Kidney epithelial cell (primary cell): ENCODE results near the gene SH3BP2. TPM values are rescaled to one million over a fixed set of nuclear protein-coding genes. Genes with fewer than 3 reads are reported as not detected.

ENCODE experiments used
- DNase-seq: peaks from one replicate; pipeline ENCODE4 v3.0.0-alpha.2; 2010; ENCODE audit warnings: low read depth
- H3K27me3 ChIP-seq: 2 replicates; pipeline ENCODE4 v1.6.0; 2011; ENCODE audit warnings: low read length; ENCODE audit not compliant: control insufficient read depth, insufficient read depth
- H3K36me3 ChIP-seq: 2 replicates; pipeline ENCODE4 v1.5.1; 2011; ENCODE audit warnings: low read length; ENCODE audit not compliant: control insufficient read depth, insufficient read depth
- H3K4me3 ChIP-seq: 2 replicates; pipeline ENCODE4 v1.5.1; 2011; ENCODE audit warnings: low read depth, mild to moderate bottlenecking, control low read depth, low read length
- total RNA-seq: library from RNA; depleted of rRNA; stranded (reverse); fragments of >200 nt; gene quantifications from 2 replicates; pipeline ENCODE4 v1.2.3, GENCODE V29; 2015
- TF ChIP-seq, protein P1 (sequence below): IDR thresholded peaks from 2 replicates; pipeline ENCODE4 v1.5.1; 2011; ENCODE audit warnings: mild to moderate bottlenecking, moderate library complexity, low read length, control low read depth, inconsistent platforms; ENCODE audit not compliant: insufficient read depth, poor library complexity, severe bottlenecking

SH3BP2 gene
- total RNA-seq, 1 donor from 2014 or later: 62.7 TPM

DNA sequence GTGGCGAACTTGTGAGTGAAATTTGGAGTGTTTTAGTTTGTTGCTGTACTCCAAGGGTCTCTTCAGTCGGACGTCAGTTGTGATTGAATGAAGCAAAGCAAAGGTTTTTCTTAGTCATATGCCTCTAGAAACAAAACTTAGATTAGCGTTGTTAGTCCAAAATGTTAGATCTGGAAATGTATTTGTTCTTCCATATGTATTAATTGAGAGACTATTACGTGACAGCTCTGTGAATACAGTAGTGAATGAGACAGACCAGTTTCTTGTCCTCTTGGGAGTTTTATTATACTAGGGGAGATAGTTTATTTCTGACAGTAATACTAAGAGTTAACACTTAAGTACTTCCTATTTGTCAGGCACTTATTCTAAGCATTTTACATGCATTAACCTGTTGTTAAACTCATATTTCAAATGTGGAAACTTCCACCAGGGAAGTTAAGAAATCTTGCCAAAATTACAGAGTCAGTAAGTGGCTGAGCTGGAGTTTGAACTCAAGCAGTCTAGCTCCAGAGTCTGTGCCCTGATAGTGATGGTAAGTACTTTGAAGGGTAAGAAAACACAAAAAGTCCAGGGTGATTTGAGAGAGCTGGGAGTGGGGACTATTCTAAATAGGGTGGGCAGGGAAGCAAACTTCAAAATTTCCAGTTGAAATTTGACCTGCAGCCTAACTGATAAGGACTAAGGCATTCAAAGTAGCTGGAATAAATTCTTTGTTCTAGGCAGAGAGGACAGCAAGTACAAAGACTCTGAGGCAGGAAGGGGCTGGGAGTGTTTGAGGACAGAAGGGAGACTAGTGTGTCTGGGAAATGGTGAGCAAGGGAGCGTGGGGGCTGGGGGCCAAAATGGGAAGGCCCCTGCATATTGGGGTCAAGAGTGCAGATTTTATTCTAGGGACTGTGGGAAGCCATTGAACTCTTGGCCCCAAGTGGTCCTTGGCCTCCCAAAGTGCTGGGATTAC is 67.8 kb downstream of the SH3BP2 start:
- DNase-seq: no peak
- H3K4me3 ChIP-seq: no peak overlapping the region
- H3K27me3 ChIP-seq: no peaks in the 10 kb centered on the region
- TF ChIP-seq, protein P1, sequence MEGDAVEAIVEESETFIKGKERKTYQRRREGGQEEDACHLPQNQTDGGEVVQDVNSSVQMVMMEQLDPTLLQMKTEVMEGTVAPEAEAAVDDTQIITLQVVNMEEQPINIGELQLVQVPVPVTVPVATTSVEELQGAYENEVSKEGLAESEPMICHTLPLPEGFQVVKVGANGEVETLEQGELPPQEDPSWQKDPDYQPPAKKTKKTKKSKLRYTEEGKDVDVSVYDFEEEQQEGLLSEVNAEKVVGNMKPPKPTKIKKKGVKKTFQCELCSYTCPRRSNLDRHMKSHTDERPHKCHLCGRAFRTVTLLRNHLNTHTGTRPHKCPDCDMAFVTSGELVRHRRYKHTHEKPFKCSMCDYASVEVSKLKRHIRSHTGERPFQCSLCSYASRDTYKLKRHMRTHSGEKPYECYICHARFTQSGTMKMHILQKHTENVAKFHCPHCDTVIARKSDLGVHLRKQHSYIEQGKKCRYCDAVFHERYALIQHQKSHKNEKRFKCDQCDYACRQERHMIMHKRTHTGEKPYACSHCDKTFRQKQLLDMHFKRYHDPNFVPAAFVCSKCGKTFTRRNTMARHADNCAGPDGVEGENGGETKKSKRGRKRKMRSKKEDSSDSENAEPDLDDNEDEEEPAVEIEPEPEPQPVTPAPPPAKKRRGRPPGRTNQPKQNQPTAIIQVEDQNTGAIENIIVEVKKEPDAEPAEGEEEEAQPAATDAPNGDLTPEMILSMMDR: no peak
- no peaks in the 10 kb centered on the region for H3K36me3 ChIP-seq

DNA sequence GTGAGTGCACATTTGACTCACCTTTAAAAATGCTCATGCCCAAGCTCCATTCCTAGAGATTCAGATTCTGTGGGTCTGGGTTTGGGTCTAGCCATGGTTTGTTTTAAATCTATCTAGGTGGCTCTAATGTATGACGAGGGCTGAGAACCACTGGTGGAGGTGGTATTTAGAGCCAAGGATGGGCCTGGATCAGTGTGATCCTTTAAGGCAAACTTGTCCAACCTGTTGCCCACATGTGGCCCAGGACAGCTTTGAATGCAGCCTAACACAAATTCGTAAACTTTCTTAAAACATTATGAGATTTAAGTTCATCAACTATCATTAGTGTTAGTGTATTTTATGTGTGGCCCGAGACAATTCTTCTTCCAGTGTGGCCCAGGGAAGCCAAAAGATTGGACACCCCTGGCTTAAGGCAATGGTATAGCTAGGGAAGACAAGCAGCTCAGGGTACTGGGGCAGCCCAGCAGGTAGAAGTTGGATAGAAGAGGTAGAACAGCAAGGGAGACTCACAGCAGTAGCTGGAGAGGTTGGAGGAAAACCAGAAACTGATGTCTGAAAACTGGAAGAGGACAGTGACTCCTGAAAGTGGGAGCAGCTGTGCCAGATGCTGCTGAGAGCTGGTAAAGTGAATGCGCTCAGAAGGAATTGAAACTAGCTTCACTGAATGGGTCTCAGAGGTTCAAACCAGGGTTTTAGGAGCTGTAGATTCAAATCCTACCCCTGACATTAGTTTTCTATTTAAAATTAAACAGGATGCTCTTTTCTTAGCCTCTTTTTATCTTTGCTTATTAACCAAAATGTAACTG is 68.9 kb downstream of the SH3BP2 start:
- no peak for DNase-seq
- H3K36me3 ChIP-seq: no peaks in the 10 kb centered on the region
- TF ChIP-seq, protein P1: no peak
- H3K27me3 ChIP-seq: no peaks in the 10 kb centered on the region
- H3K4me3 ChIP-seq: no peak overlapping the region

DNA sequence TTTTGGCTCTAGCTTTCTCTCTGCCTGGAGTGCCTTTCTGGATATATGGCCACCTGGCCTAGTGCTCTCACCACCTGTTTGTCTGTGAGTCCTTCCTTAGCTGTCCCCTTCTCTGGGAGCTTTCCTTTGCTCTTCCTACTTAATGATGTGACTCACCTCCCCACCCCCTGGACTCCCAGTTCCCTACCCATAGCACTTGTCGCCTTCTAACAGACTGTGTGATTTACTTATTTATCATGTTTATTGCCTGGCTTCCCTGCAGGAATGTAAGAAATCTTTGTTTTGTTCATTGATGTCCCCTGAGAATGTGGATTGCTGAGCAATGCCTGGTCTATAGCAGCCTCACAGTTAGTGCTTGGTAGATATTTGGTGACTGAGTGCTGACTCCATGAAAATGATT is 69.6 kb downstream of the SH3BP2 start:
- no peaks in the 10 kb centered on the region for H3K36me3 ChIP-seq
- no peak overlapping the region for H3K4me3 ChIP-seq
- TF ChIP-seq, protein P1: no peak
- DNase-seq: peak; percentile 69
- H3K27me3 ChIP-seq: no peaks in the 10 kb centered on the region

DNA sequence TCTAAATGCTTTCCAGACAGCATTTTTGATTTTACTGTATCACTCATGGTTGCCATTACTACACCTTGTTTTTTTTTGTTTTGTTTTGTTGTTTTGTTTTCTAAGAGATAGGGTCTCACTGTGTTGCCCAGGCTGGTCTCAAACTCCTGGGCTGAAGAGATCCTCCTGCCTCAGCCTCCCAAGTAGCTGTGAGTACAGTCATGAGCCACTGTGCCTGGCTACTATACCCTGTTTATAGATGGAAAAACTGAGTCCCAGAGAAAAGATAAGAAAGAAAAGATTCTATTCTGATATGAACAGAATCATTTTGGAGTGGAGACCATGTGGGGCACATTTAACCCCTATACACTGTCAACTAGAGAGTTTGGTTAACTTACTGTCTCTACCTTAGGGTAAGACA is 70.8 kb downstream of the SH3BP2 start:
- H3K27me3 ChIP-seq: no peaks in the 10 kb centered on the region
- H3K4me3 ChIP-seq: no peak overlapping the region
- H3K36me3 ChIP-seq: no peaks in the 10 kb centered on the region
- DNase-seq: no peak
- TF ChIP-seq, protein P1: no peak

DNA sequence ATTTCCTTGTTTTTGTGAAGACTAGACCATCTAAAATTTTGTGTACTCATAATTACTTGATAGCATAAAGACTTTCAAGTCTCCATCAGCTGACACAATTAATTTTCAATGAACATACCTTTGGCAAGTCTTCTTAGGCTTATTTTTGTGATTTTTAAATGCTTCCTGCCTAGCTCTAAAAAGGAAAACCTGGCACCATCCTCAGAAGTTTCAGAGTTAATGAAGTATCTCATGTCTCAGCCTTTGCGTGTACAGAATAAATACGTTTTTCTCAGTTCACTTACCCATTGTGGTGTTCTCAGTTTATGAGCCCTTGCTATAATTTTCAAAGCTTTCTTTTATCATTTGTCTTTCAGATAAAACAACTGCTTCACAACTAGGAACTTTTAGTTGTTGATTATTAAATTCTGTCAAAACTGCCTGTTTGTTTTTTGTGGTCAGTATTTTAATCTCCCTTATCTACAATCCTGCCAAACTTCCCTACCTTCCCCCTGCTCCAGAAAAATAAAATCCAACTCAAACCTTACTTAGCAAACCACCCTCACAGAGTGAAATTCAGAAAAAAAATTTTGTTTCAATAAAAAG is 72.4 kb downstream of the SH3BP2 start:
- DNase-seq: no peak
- TF ChIP-seq, protein P1: no peak
- Histone ChIP-seq H3K36me3 (no peaks in the 10 kb centered on the region), H3K27me3 (no peaks in the 10 kb centered on the region), H3K4me3 (no peak overlapping the region)
